NCI-H526 treated with DMSO at 0.1 percent for 48 hours (cell line): ENCODE results near the gene POLR1D.
"Not testable (repeated sequence)": the region's sequence is repeated elsewhere in the genome, so short reads cannot be mapped to it uniquely, and the experiment has no call there.

Experiments
- DNase-seq: peaks from one replicate; lab custom pipeline; 2025; lab: John Stamatoyannopoulos, UW

Gene POLR1D

DNA sequence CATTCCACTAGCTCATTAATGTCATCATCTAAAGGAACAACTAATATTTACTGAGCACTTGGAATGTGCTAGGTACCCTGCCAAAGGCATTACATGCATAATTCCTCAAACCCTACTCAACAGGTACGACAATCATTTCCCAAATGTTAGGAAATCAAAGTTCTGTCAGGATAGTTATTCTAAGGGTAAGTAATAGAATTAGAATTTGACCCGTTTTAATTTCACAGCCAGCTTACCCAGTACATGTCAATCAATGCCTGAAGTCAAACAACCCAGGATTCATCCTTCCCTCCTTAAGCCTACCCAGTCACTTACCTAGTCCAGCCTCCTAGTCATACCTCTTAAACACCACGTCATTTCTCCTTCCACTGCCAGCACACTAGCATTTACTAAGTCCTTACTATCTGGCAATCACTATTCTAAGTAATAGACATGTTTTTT is 3.8 kb upstream of the POLR1D start:
- no peak for DNase-seq

DNA sequence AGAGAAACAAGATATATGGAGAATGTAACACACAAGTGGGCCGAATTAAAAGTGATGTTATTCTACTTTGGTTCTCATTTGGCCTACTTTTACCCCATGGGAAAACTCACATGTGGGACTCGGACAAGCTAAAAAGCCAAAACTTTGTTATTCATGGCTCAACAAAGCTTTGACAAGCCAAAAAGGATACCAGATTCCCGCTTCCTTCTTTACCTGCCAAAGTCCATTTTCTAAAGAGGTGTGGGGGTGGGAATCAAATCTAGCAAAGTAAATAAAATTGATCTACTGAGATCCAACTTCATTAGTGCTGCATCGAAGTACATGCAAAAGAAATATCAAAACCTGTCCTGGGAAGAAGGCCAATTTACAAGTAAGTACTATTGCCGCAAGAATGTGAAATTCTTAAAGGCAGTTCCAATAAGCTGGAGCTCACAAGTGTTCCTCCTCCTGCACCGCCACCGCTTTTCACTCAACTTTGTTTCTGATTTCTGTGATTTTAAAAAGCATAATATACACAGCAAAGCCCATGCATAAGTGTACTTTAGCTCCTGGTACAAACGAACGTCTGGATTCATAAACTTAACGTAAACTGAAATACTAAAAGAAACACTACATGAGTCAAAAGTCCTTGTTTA is 2.5 kb upstream of the POLR1D start:
- DNase-seq, result peak; percentile 43

DNA sequence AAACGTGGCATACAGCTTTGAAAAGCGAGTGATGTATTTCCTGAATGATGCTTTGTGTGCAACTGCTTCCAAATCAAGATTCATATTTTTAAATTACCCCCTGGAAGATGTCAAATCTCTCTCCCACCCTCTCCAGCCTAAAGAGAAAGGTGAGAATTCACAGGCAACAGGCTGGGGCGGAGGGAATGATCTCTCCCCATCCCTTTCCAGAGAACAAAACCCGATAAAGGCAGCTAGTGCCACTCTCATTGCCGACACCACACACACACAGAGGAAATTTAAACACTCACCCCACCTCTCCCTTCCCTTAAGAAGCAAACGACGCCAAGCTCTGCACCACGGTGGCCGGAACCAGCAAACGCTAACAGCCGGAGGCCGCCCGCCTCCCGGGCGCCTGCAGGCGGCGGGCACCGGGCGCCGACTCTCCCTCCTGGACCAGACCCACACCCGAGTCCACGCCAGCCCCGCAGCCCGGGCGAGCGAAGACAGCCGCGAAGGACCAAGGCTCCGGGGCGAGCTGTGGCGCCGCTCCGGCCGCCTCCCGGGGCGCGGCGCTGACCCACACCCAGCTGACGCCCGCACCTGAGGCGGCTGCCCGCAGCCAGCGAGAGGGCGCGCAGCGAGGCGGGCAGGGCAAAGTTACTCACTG is 1.8 kb upstream of the POLR1D start:
- peak; percentile 43 for DNase-seq

DNA sequence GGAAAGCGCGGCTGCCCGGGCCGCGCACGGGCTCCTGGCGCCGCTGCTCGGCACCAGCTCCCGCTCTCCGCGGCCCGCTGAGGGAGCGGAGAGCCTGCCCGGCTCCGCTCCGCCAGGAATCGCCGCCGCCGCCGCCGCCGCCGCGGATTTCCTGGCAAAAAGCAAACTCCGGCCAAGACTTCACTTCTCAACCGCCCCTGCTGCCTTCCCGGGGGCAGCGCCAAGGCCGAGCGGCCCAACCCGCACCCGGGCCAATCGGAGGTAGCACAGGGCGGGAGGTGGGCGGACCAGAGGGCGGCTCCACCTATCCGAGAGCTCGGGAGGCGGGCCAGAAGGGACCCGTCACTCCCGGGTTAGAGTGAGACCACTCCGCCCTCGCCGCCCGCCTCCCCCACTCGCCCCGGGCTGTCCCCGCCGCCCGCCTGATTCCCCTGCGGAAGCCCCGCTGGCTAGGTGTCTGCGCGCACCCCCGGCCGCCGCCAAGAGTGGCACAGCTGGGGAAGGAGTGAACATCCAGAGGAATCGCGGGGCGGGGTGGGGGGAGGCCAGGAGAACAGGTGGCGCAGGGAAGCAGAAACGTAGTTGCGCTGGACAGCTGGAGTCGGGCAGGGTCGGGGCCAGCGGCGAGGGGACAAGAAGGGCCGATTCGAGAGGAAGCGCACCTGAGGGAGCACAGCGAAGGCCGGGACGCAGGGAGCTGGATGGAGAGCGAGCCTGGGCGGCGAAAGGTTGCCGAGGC is 1.1 kb upstream of the POLR1D start, which contains the start of gene LNX2:
Gene LNX2, minus strand, starts transcription at position 153 of the 739 bp plus-strand sequence. CDS start 38,826 bp downstream, outside the sequence.
- DNase-seq, result peak; percentile 96

DNA sequence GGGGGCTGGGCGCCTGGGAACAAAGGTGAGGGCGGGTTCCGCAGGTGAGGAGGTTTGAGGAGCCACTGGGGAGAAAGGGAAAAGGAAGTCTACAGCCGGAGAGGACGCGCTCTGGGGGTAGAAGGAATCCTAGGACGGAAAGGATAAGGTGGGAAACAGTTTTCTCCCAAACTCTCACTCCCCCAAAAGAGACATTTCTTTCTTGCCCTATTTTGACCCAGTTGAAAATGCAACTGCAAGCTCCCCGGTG is 651 bp upstream of the POLR1D start:
- DNase-seq, result no peak

DNA sequence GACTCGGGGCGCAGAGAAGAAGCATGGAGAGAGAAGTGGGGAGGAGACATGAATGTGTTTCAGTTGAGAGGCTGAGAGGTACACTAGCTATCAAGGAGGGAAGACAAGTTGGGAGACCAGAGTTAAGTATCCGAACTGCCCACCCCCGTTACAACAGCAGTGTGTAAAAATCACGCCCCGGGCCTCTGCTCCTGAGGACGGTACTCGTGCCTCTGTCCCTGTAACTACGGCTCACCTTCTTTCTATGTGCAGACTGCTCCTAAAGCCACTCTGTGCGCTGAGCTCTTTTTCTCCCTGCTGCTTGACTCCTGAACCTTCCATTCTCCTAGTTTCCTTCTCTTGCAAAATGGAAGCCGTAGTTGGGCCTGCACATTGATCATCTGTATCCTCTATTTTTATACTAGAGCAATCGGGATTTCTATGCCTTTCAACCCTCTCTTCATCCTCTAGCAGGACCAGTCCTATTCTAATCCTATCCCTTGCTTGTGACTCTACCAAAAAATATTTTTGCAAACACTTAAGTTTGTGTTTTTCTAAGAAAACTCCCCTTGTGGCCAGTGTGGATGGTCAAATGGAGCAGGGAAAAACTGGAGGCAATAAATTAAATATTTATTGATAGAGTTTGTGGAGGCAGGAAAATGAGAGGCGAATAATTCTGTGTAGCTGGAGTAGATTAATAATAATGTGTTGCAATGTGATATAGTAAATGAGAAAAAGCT is 569 bp downstream of the POLR1D start:
- DNase-seq, result peak; percentile 63

DNA sequence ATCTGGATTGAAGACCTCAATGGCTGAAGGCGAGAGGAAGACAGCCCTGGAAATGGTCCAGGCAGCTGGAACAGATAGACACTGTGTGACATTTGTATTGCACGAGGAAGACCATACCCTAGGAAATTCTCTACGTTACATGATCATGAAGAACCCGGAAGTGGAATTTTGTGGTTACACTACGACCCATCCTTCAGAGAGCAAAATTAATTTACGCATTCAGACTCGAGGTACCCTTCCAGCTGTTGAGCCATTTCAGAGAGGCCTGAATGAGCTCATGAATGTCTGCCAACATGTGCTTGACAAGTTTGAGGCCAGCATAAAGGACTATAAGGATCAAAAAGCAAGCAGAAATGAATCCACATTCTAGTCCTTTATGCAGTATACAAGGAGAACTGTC is 1.2 kb downstream of the POLR1D start:
- DNase-seq, result no peak

DNA sequence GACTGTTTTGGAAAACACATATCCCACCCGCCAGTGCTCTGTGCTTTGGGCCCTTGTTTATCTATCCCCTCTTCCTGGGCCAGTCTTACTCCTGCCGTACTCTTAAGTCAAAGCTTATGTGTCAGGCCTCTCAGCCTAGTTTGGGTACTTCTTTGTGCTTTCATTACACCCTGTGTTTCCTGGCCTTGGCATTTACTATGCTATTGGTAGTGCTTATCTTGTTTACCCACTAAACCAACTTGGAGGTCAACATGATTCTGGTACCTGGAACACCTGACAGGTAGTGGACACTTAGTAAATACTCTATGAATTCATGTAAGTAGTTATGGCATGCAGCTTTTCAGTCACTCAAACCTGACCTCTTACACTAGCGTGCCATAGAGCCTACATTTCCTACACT is 2.4 kb downstream of the POLR1D start:
- no peak for DNase-seq

DNA sequence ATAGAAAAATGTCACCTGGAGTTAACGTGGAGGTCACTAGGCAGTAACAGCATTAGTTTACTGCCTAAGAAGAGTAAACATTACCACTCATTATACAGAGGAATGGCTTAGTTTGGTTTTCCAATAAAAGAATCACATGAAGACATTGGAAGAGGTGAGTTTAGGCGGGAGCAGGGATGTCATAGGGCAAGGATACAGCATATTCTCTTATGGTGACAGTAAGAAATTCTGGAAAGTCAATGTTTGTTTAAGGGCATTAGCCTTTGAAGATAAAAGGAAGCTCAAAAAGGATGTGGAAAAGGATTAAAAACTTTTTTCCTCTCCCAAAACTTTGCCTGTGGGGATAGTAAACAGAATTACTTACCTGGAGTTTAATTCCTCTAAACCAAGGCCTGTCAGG is 4.1 kb downstream of the POLR1D start:
- DNase-seq, result no peak

DNA sequence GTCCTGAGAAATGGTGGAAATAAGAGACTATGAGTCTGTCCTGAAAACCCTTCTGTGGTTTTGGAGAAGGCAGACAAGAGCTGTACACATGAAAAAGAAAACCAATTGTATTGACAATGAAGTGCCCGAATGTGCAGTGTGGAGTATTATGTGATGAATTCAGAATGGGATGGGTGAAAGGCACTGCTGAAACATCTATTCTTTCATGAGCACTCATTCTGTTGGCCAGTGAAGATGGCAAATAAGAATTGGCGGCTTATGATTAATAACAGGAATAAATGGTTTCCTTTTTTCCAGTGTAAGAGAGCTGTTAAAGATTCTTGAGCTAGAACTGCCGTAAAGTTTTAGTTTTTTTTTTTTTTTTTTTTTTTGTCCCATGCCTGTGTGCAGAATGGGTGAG is 5.7 kb downstream of the POLR1D start:
- DNase-seq, result no peak

DNA sequence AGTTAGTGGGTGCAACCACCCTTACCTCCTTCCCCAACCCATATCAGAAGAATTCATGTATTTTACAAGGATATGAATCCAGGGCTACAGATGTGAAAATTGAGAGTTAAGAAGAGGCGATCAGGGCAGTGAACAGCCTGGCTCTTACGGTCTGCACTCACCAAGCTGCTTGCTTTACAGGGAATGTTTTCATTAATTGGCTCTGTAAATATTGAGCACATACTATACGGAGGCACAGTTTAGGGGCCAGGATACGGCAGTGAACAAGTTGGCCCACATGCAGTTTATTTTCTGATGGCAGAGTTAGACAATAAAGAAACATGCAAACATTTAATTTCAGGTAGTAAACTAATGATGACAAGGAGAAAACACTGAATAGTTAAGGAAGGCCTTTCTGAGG is 6.4 kb downstream of the POLR1D start:
- DNase-seq, result no peak

DNA sequence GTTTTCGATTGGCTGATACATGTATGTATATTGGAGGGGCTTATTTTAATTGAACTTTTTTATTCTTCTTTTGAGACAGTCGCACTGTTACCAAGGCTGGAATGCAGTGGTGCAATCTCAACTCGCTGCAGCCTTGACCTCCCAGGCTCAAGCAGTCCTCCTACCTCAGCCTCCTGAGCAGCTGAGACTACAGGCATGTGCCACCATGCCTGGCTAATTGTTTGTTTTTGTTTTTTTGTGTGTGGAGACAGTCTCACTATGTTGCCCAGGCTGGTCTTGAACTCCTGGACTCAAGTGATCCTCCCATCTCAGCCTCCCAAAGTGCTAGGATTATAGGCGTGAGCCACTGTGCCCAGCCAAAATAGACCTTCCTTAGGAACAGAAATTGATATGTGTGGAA is 7.1 kb downstream of the POLR1D start:
- not testable (repeated sequence) for DNase-seq

DNA sequence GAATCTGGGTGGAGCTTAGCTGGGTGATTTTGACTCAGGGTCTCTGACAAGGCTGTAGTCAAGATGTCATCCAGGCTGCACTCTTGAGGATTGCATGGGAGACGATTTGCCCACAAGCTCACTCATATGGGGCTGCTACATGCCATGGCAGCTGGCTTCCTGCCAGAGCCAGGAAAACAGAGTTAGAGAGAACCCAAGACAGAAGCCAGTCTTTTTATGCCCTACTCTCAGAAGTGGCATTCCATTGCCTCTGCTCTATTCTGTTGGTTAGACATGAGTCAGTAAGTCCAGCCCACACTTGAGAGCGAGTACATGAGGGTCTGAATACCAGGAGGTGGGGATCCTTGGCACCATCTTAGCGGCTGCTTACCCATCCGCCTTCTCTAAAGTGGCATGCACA is 9.5 kb downstream of the POLR1D start:
- no peak for DNase-seq

DNA sequence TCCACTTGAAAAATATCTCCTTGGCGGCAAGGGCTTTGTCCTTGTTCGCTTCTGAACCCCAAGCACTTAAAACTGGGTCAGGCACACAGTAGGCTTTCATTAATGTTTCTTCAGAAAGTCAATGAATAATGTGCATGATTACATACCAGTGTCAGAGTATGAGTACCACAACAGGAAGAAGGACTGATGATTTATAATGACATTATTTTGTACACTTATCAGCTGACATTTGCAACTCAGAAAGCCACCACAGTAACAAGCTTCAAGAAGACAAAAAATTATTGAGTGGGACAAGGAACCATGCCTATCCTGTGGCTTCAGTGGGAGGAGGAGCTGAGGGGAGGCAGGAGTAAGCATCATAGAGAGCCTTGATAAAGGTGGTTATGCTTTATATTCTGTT is 10.0 kb downstream of the POLR1D start:
- no peak for DNase-seq

DNA sequence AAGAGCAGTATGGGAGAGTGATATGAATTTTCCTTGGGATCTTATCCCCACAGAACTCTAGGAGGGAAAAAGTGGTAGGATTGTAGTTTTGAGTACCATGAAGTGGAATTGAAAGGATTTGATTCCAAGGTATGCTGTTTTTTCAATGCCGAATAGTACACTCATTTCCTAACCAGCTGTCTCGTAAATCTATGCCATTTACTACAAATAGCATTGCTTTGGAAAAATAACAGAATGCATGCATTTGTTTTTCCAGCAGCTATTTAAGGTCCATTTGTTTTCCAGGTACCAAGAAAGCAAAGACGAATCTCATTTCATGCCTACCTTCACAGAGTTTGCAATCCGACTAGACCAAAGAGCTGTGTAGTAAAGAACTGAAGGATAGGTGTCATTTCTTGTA is 10.5 kb downstream of the POLR1D start:
- no peak for DNase-seq

DNA sequence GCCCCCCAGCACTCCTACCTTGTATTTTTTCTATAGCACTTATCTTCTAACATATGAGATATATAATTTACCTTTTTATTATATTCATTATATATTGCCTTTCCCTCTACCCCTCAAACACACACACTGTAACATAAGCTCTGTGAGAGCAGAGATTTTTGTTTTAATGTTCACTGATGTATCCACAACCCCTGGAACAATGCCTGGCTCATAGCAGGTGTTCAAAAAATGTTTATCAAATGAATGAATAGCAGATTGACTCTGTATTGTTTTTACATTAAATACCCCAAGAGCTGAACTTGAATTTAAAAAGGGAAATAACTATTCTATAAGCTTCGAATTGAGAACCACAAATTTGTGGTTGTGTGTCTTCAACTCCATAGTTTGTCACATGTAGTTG is 11.0 kb downstream of the POLR1D start:
- no peak for DNase-seq

DNA sequence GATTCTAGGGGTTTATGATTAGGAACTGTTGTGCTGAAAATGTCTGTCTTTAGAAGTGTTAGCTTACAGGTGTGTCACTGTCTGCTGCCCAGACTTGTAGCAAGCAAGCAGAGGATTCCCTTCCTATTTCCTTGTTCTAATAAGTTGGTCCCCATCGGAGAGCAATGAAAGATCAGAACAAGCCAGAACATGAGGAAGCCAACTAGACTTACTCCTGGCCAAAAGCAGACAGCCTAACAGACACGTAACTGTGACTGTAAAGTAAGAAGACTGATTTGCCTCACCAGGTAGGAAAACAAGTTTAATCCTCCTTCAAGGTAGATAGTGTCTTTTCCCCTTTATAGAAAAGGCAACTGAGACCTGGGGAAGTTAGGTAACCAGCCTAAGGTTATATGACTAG is 12.5 kb downstream of the POLR1D start:
- no peak for DNase-seq

DNA sequence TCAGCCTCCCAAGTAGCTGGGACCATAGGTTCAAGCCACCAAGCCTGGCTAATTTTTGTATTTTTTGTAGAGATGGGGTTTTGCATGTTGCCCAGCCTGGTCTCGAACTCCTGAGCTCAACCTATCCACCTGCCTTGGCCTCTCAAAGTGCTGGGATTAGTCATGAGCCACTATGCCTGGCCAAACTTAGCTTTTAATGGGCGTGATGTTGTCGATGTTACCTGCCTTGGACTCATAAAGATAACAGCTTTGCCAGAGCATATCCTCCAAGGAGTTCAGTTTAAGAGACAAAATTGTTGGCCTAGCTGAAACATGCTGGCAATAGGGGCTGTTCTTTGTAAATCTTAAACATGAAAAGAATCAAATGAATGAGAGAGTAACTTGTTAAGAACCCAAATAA is 13.1 kb downstream of the POLR1D start:
- DNase-seq, result no peak

DNA sequence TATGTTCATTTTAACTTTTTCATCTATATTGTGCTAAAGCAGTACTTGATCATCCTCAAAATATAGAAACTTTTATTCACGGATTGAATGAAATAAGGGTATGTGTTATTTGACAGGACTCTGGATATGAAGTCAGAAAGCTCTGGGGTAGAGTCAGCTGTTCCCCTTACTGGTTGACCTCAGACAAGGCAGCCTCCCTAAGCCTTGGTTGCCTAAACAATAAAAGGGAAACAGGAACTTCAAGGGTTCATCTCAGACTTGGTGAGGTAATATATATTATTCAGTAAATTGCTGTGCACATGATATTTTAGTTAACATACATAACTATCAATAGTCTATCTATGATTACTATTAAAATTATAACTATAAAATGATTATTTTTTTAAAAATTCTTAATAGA is 13.6 kb downstream of the POLR1D start:
- DNase-seq, result no peak

DNA sequence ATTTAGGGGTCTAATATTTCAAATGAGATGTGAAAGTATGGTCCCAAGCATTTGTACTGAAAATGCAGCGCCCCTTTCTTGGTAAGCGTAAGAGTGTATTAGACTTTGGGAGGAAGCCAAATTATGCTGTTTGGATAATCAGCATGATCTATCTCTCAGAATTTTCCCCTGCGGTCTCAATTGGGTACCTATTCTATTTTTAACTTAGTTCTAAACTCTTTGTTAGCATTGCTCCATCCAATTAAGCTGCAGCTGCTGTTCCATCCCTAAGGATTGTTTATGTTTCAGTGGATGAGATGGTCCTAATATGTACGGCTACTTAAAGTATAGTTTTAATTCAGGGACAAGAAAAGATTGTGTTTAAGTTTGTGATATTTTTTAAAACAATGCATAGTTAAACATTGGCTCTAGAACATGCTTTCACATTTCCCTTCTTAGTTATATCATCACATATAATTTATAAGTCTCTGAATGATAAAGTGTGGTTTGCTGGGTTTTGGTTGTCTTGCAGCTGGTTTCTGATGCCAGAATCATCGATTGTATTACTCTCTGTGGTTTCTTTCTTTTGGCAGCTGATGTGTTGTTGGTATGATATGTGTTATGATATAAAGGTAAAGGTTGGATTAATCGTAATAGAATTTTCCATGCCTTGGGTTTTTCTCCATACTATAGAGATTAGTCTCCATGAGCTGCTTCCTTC is 15.0 kb downstream of the POLR1D start:
- no peak for DNase-seq

DNA sequence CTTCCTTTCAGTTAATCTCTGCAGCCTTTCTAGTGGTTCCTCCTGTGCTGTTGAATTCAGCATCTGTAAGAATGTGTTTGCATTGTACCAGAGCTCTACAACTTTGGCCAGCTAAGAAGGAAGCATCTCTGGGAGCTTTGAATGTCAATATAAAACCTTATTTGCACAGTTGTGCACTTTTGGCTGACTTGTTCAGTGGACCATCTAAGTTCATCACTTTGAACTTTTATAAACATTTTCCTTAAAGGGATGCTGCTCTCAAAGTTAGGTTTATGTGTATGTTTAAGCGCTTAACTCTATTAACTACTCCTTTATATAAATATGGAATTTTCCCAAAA is 15.6 kb downstream of the POLR1D start:
- no peak for DNase-seq

DNA sequence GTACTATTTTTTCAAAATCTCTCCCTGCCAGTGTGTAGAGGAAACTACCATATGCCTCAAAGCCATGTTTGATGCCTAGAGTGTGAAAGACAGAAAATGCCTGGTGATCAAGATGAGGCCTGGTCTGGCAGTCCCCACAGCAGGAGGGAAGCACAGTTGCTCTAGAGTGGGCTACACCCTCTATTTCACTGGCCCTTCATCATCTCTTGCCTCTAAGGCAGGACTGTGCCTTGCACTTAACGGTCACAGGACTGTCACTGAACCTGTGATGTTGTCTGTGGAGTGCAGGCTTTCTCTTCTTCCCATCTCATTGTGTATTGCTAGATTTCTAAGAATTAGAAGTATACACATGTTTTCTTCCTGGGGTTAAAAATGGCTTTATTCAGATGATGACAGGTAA is 16.3 kb downstream of the POLR1D start:
- DNase-seq, result no peak
